ENCODE measurements around the gene TMCC3. TPM values are rescaled to one million over a fixed set of nuclear protein-coding genes. Genes with fewer than 3 reads are reported as not detected.
A peak's percentile ranks its signal among the peaks of the same experiment; 100 is the strongest.

Gene TMCC3
- total and polyA plus RNA-seq, 4 donors = 0.81 to 2.3 (median 1.5) TPM

DNA sequence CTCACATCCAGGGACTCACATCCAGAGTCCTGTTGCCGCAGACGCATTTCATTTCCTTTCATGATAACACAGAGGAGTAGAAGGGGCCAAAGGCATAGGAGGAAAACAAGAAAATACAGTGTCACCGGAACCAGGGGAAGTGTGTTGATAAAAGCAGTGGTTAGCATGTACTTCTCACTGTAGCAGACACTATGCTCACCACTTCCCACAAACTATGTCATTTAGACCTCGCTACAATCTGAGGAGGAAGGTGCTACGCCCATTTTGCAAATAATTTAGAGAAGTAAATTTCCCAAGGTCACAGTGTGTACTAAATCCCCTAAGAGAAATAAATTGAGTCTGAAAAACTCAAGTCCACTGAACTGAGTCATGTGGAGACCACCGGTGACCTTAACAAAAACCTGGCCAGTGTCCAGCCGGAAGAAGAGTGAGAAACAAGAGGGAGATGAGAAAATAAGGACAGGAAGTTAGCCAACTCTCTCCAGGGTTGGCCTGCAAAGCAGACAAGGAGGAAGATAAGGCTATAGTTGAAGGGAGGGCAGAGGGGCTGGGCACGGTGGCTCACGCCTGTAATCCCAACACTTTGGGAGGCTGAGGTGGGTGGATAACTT lies 25.8 kb upstream of the TMCC3 start:
- peak overlapping the region; percentile 3 to 66 for H3K27ac ChIP-seq (ENCODE audit: low read depth in 1 of 2, low read length in 2 of 2)
- no peak overlapping the region for H3K4me3 ChIP-seq (ENCODE audit: low read depth in 1 of 3, low read length in 3 of 3)
- no peak overlapping the region for H3K9ac ChIP-seq (ENCODE audit: low read depth in 1 of 2, low read length in 2 of 2)
- no peaks in the 10 kb centered on the region for H3K27me3 ChIP-seq (ENCODE audit: control insufficient read depth in 4 of 4, insufficient read depth in 4 of 4, low read length in 3 of 4)
- 64% methylated on average over 9 of the region's 9 CpGs for WGBS
- H3K9me3 ChIP-seq (ENCODE audit: control insufficient read depth in 4 of 4, low read length in 3 of 4) = no peaks in the 10 kb centered on the region
- H3K4me1 ChIP-seq (ENCODE audit: control insufficient read depth in 4 of 4, insufficient read depth in 4 of 4, low read length in 3 of 4) = peaks cover 0 to 4% (median 1%) of the 10 kb centered on the region in 4 donors
- TF ChIP-seq YY1 (IDR thresholded peaks at IDR 0.05) (peak; percentile 35), GABPA (IDR thresholded peaks at IDR 0.05 in 1 of 2, conservative IDR thresholded peaks at IDR 0.05 in 1 of 2) (peak; percentile 43 to 46), RAD21 (IDR thresholded peaks at IDR 0.05) (no peak)
- no peaks in the 10 kb centered on the region for H3K36me3 ChIP-seq (ENCODE audit: control insufficient read depth in 4 of 4, insufficient read depth in 3 of 4, low read depth in 1 of 4, low read length in 3 of 4)
- DNase-seq (ENCODE audit: low spot score) = no peak

DNA sequence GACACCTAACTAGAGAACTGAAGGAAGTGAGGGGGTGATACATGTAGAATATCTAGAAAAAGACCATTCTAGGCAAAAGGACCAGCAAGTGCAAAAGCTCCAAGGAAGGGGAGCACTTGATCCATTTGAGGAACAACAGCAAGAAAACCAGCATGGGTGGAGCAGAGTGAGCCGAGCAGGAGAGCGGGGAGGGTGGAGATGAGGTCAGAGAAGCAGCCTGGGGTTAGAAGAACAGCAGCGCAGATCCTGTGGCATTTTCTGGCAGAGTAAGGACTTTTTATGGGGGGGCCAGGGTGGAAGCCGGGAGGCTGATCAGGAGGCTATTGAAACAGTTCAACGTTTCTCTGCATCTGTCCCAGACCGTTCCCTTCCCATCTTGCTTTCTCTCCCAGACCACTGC lies 24.5 kb upstream of the TMCC3 start:
- peak overlapping the region in 1 of 2 donors; percentile 9 for H3K27ac ChIP-seq (ENCODE audit: low read depth in 1 of 2, low read length in 2 of 2)
- no peak for DNase-seq (ENCODE audit: low spot score)
- peaks cover 0 to 4% (median 1%) of the 10 kb centered on the region in 4 donors for H3K4me1 ChIP-seq (ENCODE audit: control insufficient read depth in 4 of 4, insufficient read depth in 4 of 4, low read length in 3 of 4)
- H3K9me3 ChIP-seq (ENCODE audit: control insufficient read depth in 4 of 4, low read length in 3 of 4) = no peaks in the 10 kb centered on the region
- no peak for TF ChIP-seq SP1 (IDR thresholded peaks at IDR 0.05)
- TF ChIP-seq YY1 (IDR thresholded peaks at IDR 0.05) = no peak
- TF ChIP-seq EGR1 (IDR thresholded peaks at IDR 0.05; ENCODE audit: low read depth in 2 of 2) = no peak
- TF ChIP-seq FOXA1 (IDR thresholded peaks at IDR 0.05) = no peak
- TF ChIP-seq RAD21 (IDR thresholded peaks at IDR 0.05) = no peak
- TF ChIP-seq RXRA (IDR thresholded peaks at IDR 0.05) = no peak
- H3K9ac ChIP-seq (ENCODE audit: low read depth in 1 of 2, low read length in 2 of 2) = no peak overlapping the region
- H3K4me3 ChIP-seq (ENCODE audit: low read depth in 1 of 3, low read length in 3 of 3) = no peak overlapping the region
- WGBS = 57% methylated on average over 6 of the region's 6 CpGs
- H3K36me3 ChIP-seq (ENCODE audit: control insufficient read depth in 4 of 4, insufficient read depth in 3 of 4, low read depth in 1 of 4, low read length in 3 of 4) = no peaks in the 10 kb centered on the region
- no peaks in the 10 kb centered on the region for H3K27me3 ChIP-seq (ENCODE audit: control insufficient read depth in 4 of 4, insufficient read depth in 4 of 4, low read length in 3 of 4)

DNA sequence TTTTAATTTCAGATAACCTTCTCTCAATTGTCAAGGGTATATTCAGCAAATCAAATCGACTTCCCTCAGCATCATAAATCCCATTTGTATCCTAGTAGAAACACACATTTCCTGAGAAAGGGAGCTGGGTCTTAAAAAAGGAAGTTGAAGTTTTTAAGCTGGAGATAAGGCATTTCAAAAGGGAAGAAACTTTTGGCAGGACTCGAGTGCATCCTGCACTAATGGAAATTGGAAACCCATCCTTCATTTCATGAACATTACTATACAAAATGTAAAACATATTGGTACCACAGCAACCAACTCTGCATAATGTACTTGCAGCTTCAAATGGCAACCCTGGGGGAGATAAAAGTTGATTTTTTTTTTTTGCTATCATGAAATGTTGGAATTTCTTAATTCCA lies 23.7 kb upstream of the TMCC3 start:
- H3K4me1 ChIP-seq (ENCODE audit: control insufficient read depth in 4 of 4, insufficient read depth in 4 of 4, low read length in 3 of 4) = peaks cover 0 to 4% (median 1%) of the 10 kb centered on the region in 4 donors
- no peaks in the 10 kb centered on the region for H3K9me3 ChIP-seq (ENCODE audit: control insufficient read depth in 4 of 4, low read length in 3 of 4)
- DNase-seq (ENCODE audit: low spot score) = no peak
- 55% methylated on average over 2 of the region's 2 CpGs for WGBS
- no peaks in the 10 kb centered on the region for H3K27me3 ChIP-seq (ENCODE audit: control insufficient read depth in 4 of 4, insufficient read depth in 4 of 4, low read length in 3 of 4)
- H3K36me3 ChIP-seq (ENCODE audit: control insufficient read depth in 4 of 4, insufficient read depth in 3 of 4, low read depth in 1 of 4, low read length in 3 of 4) = no peaks in the 10 kb centered on the region
- no peak overlapping the region for H3K27ac ChIP-seq (ENCODE audit: low read depth in 1 of 2, low read length in 2 of 2)
- H3K9ac ChIP-seq (ENCODE audit: low read depth in 1 of 2, low read length in 2 of 2) = no peak overlapping the region
- H3K4me3 ChIP-seq (ENCODE audit: low read depth in 1 of 3, low read length in 3 of 3) = no peak overlapping the region
- TF ChIP-seq NR2F2 (IDR thresholded peaks at IDR 0.05) (peak; percentile 54), HNF4G (IDR thresholded peaks at IDR 0.05) (no peak), RAD21 (IDR thresholded peaks at IDR 0.05) (peak; percentile 6 to 14)

DNA sequence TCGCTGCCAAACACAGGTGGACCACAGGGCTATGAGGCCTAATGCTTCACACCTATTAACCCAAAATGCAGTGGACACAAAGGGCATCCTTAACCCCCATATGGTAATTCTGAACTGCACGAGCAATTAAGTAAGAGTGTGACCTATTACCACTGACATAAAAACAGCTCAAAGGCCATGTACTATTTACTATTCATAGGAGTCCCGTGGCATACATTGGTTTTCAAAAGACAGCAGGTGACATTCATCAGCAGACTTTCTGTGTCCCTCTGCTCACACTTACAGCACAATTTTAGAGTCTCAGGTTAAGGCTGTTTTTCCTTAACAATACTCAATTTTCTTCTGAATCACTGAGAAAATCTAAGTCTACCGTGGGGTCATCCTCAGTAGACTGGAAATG lies 23.1 kb upstream of the TMCC3 start:
- Histone ChIP-seq H3K4me1 (ENCODE audit: control insufficient read depth in 4 of 4, insufficient read depth in 4 of 4, low read length in 3 of 4) (peaks cover 0 to 4% (median 1%) of the 10 kb centered on the region in 4 donors), H3K27me3 (ENCODE audit: control insufficient read depth in 4 of 4, insufficient read depth in 4 of 4, low read length in 3 of 4) (no peaks in the 10 kb centered on the region), H3K9me3 (ENCODE audit: control insufficient read depth in 4 of 4, low read length in 3 of 4) (no peaks in the 10 kb centered on the region), H3K27ac (ENCODE audit: low read depth in 1 of 2, low read length in 2 of 2) (no peak overlapping the region), H3K36me3 (ENCODE audit: control insufficient read depth in 4 of 4, insufficient read depth in 3 of 4, low read depth in 1 of 4, low read length in 3 of 4) (no peaks in the 10 kb centered on the region), H3K4me3 (ENCODE audit: low read depth in 1 of 3, low read length in 3 of 3) (no peak overlapping the region), H3K9ac (ENCODE audit: low read depth in 1 of 2, low read length in 2 of 2) (no peak overlapping the region)
- WGBS = 65% methylated on average over 4 of the region's 4 CpGs
- no peak for DNase-seq (ENCODE audit: low spot score)
- TF ChIP-seq, protein P1, sequence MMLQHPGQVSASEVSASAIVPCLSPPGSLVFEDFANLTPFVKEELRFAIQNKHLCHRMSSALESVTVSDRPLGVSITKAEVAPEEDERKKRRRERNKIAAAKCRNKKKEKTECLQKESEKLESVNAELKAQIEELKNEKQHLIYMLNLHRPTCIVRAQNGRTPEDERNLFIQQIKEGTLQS (IDR thresholded peaks at IDR 0.05) = no peak
- TF ChIP-seq, protein P2, sequence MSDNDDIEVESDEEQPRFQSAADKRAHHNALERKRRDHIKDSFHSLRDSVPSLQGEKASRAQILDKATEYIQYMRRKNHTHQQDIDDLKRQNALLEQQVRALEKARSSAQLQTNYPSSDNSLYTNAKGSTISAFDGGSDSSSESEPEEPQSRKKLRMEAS (IDR thresholded peaks at IDR 0.05) = no peak
- TF ChIP-seq FOXA2 (IDR thresholded peaks at IDR 0.05) = no peak
- TF ChIP-seq, protein P3, sequence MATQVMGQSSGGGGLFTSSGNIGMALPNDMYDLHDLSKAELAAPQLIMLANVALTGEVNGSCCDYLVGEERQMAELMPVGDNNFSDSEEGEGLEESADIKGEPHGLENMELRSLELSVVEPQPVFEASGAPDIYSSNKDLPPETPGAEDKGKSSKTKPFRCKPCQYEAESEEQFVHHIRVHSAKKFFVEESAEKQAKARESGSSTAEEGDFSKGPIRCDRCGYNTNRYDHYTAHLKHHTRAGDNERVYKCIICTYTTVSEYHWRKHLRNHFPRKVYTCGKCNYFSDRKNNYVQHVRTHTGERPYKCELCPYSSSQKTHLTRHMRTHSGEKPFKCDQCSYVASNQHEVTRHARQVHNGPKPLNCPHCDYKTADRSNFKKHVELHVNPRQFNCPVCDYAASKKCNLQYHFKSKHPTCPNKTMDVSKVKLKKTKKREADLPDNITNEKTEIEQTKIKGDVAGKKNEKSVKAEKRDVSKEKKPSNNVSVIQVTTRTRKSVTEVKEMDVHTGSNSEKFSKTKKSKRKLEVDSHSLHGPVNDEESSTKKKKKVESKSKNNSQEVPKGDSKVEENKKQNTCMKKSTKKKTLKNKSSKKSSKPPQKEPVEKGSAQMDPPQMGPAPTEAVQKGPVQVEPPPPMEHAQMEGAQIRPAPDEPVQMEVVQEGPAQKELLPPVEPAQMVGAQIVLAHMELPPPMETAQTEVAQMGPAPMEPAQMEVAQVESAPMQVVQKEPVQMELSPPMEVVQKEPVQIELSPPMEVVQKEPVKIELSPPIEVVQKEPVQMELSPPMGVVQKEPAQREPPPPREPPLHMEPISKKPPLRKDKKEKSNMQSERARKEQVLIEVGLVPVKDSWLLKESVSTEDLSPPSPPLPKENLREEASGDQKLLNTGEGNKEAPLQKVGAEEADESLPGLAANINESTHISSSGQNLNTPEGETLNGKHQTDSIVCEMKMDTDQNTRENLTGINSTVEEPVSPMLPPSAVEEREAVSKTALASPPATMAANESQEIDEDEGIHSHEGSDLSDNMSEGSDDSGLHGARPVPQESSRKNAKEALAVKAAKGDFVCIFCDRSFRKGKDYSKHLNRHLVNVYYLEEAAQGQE (IDR thresholded peaks at IDR 0.05) = no peak
- TF ChIP-seq, protein P4, sequence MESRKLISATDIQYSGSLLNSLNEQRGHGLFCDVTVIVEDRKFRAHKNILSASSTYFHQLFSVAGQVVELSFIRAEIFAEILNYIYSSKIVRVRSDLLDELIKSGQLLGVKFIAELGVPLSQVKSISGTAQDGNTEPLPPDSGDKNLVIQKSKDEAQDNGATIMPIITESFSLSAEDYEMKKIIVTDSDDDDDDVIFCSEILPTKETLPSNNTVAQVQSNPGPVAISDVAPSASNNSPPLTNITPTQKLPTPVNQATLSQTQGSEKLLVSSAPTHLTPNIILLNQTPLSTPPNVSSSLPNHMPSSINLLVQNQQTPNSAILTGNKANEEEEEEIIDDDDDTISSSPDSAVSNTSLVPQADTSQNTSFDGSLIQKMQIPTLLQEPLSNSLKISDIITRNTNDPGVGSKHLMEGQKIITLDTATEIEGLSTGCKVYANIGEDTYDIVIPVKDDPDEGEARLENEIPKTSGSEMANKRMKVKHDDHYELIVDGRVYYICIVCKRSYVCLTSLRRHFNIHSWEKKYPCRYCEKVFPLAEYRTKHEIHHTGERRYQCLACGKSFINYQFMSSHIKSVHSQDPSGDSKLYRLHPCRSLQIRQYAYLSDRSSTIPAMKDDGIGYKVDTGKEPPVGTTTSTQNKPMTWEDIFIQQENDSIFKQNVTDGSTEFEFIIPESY (IDR thresholded peaks at IDR 0.05) = no peak
- no peak for TF ChIP-seq RXRA (IDR thresholded peaks at IDR 0.05)
- no peak for TF ChIP-seq JUND (IDR thresholded peaks at IDR 0.05)
- TF ChIP-seq EGR1 (IDR thresholded peaks at IDR 0.05; ENCODE audit: low read depth in 2 of 2) = no peak
- TF ChIP-seq HNF4G (IDR thresholded peaks at IDR 0.05) = no peak
- TF ChIP-seq, protein P5, sequence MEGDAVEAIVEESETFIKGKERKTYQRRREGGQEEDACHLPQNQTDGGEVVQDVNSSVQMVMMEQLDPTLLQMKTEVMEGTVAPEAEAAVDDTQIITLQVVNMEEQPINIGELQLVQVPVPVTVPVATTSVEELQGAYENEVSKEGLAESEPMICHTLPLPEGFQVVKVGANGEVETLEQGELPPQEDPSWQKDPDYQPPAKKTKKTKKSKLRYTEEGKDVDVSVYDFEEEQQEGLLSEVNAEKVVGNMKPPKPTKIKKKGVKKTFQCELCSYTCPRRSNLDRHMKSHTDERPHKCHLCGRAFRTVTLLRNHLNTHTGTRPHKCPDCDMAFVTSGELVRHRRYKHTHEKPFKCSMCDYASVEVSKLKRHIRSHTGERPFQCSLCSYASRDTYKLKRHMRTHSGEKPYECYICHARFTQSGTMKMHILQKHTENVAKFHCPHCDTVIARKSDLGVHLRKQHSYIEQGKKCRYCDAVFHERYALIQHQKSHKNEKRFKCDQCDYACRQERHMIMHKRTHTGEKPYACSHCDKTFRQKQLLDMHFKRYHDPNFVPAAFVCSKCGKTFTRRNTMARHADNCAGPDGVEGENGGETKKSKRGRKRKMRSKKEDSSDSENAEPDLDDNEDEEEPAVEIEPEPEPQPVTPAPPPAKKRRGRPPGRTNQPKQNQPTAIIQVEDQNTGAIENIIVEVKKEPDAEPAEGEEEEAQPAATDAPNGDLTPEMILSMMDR (IDR thresholded peaks at IDR 0.05; ENCODE audit: low read depth, low read length, missing input control) = no peak
- no peak for TF ChIP-seq RAD21 (IDR thresholded peaks at IDR 0.05)
- no peak for TF ChIP-seq NR2F2 (IDR thresholded peaks at IDR 0.05)

Data from liver (tissue), 9 donors.